Activated CD8-positive, alpha-beta memory T cell treated with anti-CD3 and anti-CD28 coated beads for 48 hours (primary cell): Measurements from ENCODE around the gene EIF4E.
"Not testable (repeated sequence)": the region's sequence is repeated elsewhere in the genome, so short reads cannot be mapped to it uniquely, and the experiment has no call there.

ENCODE experiments used
- DNase-seq, 3 experiments: peaks; one replicate each; pipeline ENCODE4 v3.0.0-alpha.2; 2020; ENCODE audit warnings: low read depth in 2 of 3, low spot score in 2 of 3

Gene EIF4E

GRCh38 chr4:98932539-98932938 is 3.6 kb upstream of the EIF4E start:
- no peak for DNase-seq

GRCh38 chr4:98930311-98930865 is 1.5 kb upstream of the EIF4E start:
- no peak for DNase-seq

- peak; percentile 13 to 29 (median 16) for DNase-seq
Observed at GRCh38 chr4:98929341-98930267, 671 bp upstream of the EIF4E start.

- peak; percentile 53 to 57 (median 56) for DNase-seq
Observed at GRCh38 chr4:98928131-98928504, 815 bp downstream of the EIF4E start.

- not testable (repeated sequence) for DNase-seq
Observed at GRCh38 chr4:98926257-98926656, 2.7 kb downstream of the EIF4E start.

- DNase-seq, result no peak
Observed at GRCh38 chr4:98921292-98921691, 7.6 kb downstream of the EIF4E start.

GRCh38 chr4:98919996-98920395 is 8.9 kb downstream of the EIF4E start:
- DNase-seq, result no peak

GRCh38 chr4:98910728-98911127 is 18.2 kb downstream of the EIF4E start:
- DNase-seq, result not testable (repeated sequence)

GRCh38 chr4:98909646-98910401 is 19.1 kb downstream of the EIF4E start:
- DNase-seq, result no peak

- no peak for DNase-seq
Observed at GRCh38 chr4:98908703-98909262, 20.1 kb downstream of the EIF4E start.

GRCh38 chr4:98908182-98908581 is 20.8 kb downstream of the EIF4E start:
- no peak for DNase-seq

- no peak for DNase-seq
Observed at GRCh38 chr4:98905839-98906238, 23.1 kb downstream of the EIF4E start.

GRCh38 chr4:98905297-98905696 is 23.6 kb downstream of the EIF4E start:
- DNase-seq, result no peak

- DNase-seq, result no peak
Observed at GRCh38 chr4:98903963-98904362, 25.0 kb downstream of the EIF4E start.

- DNase-seq, result no peak
Observed at GRCh38 chr4:98903561-98903960, 25.4 kb downstream of the EIF4E start.

- no peak for DNase-seq
Observed at GRCh38 chr4:98899277-98899676, 29.7 kb downstream of the EIF4E start.

GRCh38 chr4:98891478-98892337 is 37.2 kb downstream of the EIF4E start:
- DNase-seq, result no peak

- no peak for DNase-seq
Observed at GRCh38 chr4:98890702-98891455, 38.1 kb downstream of the EIF4E start.

GRCh38 chr4:98887145-98887544 is 41.8 kb downstream of the EIF4E start:
- DNase-seq, result no peak

- not testable (repeated sequence) for DNase-seq
Observed at GRCh38 chr4:98886382-98886781, 42.6 kb downstream of the EIF4E start.
